GM19035 (cell line): Measurements from ENCODE around the gene DTNB.

Experiments
- ATAC-seq: cut with Tn5 transposase; IDR thresholded peaks from one replicate; pipeline ENCODE4 v1.9.1; 2021; ENCODE audit not compliant: unreplicated experiment

DTNB gene

DNA sequence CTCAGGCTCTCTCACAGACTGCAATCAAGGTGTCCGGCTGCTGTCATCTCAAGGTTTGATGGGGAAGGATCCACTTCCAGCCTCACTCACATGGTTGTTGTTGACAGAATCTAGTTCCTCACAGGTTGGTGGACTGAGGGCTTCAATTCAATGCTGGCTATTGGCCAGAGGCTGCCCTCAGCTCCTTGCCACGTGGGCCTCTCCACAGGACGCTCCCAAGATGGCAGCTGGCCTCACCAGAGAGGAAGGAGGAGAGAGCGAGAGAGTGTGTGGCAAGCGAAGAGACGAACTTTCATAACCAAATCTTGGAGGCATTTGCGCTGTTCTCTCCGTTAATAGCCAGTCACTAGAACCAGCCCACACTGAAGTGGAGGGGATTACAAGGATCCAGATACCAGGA lies 318.1 kb downstream of the DTNB start:
- no peak for ATAC-seq

DNA sequence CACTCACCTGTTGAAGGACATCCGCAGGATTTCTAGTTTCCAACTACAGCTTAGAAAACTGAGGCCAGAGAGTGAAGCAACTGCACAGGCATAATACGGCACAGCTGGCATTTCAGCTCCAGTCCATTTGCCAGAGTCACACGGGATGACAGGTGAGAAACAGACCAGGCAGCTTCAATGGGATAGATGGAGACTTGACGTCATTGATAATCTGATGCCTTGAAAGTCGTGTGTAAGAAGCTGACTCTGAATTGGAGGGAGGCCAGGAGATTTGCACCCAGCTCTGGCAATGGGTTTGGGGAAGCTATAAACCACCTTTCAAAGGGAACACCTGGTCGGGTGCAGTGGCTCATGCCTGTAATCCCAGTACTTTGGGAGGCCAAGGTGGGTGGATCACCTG lies 319.3 kb downstream of the DTNB start:
- no peak for ATAC-seq

DNA sequence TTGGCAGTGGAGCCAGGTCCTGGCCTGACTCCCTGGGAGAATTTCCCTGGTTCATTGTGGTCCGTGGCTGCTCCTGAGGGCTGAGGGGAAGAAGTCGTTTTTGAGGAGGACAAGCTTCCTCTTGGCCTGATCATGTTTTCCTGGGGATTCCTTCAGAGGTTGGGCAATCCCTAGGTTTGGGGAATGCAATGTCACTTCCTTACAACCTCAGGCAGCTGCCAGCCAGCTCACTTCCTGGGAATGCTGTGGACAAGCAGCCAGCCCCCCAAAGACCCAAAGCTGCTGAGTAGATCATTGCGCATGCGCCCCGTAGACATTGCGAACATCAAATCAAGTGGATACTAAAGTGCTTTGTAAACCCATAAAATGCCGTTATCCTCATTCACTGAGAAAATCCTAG lies 324.0 kb downstream of the DTNB start:
- no peak for ATAC-seq

DNA sequence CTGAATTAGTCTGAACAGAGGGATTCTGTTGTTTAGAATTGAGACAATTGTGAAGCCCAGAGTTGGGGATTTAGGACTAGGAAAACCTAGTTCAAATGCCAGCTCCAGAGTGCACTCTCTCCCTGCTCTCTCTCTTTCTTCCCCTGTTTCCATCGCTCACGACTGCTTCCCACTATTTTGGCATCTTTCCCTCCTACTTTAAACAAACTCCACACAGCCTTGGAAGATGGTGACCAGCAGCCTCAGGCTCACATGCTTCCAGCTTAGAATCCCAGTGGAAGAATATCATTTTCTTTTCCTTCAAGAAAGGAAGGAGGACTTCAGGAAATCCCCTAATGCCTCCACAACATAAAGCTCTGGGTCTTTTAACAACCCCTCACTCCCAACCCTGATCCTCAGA lies 325.5 kb downstream of the DTNB start:
- no peak for ATAC-seq

DNA sequence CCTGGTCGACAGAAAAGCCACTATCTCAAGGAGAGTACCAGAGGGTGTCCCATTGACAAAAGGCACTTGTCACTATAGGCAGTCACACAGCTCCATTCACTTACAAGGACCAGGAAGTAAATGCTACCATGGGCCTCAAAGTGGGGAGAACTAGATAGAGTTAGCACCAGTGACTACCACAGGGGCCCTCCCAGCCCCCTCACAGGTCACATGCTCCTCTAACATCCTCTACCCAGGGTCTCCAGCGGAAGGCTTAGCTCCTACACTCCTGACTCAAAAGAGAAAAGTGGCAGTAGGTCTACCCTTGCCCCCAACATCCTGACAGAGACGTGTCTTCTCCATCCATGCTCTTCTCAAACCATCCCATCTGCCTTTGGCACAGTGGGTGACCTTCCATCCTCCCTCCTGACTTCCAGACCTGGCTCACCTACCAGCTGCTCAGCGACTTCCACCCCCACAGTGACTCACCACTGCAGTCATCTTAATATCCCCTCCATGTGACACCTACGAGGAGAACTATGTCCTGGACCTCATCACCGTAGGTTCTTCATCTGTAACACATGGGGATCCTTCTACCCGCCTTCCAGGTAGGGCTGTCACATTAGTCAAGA lies 326.1 kb downstream of the DTNB start:
- ATAC-seq = no peak

DNA sequence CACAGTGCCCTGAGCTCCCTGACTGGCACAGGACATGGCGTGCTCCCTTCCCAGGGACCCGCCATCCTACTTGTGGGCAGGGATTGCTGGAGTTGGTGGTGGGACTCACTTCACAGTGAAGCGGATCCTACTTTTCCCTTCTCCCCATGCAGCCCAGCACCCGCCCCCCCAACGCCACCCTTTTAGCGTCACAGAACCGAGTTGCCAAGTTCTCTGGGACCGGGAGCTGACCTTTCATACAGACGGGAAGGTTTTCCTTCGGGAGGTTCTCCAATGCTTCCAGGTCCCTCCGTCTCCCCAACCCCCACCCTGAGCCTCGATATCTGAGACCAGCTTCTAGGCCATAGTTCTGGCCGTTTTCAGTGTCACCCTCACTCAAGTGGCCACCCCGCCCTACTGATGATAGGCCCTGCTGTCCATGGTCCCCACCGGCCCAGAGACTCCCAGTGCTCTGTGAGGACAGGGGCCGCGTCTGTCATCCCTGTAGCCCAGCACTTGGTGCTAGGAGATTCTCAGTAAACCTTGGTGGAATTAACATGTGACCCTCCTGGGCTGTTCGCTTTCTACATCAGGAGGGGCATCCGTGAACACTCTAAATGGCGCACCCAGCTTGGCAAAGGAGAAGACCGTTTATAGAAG lies 330.1 kb downstream of the DTNB start:
- ATAC-seq = no peak

DNA sequence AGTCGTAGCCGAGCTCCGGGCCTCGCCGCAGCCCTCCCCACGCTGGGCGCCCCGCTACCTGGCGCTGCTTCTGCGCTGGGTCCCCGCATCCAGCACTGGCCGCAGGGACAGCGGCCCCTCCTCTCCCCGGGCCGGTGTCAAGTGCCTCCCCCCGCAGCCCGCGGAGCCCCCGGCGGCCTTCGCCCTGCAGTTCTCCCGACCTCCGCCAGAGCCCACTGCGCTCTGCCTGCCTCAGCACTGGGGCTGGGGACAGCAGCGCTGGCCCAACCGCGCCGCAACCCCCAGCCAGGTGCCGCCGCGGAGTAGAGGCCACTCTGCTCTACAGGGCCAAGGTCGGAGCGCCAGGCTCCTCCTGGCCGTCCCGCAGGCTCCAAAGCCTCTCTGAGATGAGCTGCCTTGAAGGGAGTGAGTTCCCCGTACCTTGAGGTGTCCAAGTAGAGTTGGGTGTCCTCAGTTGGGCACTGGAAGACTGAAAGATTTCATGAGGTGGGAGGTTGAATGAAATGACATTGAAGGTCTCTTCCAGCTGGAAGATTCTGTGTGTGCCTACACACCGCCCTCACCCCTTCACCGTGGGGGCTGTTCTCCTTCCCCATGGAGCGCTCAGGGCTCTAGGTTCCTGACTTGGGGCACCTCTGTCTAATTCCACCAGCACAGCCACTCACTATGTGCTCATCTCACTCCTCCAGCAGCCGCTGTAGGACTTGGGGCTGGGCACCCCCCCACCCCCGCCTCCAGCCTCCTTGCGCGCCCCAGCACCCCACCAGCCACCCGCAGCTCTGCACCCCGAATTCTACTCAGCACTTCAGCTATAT lies 330.8 kb downstream of the DTNB start:
- peak; percentile 68 for ATAC-seq

DNA sequence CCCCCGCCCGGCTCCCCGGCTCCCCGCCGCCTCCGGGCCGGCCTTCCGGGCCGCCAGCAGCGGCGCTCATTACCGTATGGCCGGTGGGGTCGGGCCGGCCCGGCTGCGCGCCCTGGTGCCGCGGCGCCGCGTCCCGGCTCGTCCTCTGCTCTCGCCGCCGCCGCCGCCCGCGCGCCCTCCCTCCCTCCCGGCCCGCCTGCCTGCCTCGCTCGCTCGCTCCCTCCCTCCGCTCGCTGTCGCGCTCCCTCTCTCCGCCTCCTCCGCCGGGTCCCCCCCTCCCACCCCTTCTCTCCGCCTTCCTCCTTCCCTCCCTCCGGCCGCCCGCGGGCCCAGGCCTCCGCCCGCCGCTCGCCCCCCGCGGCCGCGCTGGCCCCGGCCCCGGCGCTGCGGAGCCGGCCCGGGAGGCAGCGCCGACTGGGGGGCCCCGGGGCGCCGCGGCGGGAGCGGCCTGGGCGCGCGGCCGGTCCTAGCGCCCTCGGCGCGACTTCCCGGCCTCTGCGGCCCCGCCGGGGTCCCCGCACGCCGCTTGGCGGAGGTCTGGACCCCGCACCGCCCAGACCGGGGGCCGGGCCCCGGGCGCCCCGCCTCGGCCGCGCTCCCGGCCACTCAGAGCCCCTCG lies 331.5 kb downstream of the DTNB start, which contains the start of gene DNMT3A:
Gene DNMT3A (minus strand): TSS at position 173 of the 619 bp plus-strand sequence. CDS start 27,941 bp downstream, outside the sequence.
- peak; percentile 31 for ATAC-seq

DNA sequence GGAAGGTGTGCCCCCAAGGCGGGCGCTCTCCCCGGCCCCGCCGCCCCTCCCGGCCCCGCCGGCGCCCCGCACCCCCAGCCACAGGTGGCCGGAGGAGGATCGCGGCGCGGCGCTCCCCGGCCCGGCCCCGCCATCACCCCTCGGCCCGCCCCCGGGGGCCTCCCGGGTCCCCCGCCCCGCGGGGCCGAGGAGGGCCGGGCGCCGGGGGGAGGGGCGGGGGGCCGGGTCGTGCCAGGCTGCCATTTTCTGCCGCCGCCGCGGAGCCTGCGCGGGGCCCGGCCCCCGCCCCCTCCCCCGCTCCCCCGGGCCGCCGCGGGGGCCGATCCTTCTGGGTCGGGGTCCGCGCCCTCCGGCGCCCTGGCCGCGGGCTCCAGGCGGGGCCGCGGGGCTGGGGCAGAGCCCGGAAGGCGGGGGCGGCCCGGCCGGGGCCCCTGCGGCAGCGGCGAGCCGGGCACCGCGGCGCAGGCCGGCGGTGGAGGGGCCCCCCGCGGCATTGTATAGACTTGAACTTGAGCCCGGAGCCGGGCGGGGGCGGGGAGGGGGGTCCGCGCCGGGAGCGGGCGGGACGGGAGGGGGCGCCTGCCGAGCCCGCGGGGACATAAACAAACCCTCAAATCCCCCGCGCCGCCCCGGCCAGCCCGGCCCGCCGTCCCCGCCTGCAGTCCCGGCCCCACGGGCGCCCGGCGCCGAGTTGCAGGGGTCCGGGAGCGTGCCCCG lies 332.2 kb downstream of the DTNB start:
- peak; percentile 19 for ATAC-seq

DNA sequence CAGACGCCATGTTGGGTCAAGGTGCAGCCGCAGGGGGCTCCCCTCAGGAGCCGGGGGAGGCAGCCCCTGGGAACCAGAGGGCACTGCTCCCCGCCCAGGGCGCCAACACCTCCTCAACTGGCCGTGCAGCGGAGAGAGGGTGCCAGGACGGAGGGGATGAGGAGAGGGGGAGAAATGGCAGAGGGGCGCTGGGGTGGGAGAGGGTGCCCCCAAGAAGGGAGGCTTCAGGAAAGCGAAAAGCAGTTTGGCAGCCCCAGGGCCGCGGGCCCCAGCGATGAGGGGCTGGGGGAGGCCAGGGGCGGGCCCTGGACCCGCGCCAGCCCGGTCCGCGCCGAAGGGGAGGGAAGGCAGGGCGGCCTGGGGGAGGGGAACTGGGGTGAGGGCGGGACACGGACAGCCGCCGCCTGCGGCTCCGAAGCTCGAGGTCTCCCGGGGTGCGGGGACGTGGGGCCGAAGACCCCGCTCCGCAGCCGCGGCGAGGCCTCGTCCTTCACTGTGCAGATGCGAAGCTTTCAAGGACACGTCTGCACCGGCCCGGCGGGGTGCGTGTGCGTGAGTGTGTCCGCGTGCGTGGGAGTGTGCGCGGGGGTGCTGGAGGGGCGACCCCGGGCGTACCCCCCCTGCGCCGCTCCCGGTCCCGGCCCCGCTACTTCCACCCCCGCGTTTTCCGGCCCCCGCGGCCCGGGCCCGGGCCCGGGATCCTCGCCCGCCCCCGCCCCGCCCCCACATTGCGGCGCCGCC lies 333.0 kb downstream of the DTNB start:
- no peak for ATAC-seq

DNA sequence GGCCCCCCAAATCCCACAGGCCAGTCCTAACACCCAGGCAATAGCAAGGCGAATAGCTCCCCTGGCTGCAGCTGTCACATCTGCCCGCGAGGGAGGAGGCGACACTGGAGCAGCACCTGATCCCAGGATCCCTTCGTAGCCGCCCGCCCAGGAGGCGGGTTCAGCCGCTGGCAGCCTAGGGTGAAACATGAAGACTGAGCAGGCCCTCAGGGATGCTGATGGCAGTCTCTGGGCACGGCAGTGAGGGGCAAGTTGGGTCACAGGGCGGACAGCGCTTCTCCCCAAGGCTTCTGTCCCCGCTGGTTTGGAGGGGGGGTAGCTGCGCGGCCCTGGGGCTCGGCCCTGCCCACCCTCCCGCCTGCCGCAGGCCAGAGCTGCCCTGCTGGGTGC lies 333.6 kb downstream of the DTNB start:
- ATAC-seq = no peak

DNA sequence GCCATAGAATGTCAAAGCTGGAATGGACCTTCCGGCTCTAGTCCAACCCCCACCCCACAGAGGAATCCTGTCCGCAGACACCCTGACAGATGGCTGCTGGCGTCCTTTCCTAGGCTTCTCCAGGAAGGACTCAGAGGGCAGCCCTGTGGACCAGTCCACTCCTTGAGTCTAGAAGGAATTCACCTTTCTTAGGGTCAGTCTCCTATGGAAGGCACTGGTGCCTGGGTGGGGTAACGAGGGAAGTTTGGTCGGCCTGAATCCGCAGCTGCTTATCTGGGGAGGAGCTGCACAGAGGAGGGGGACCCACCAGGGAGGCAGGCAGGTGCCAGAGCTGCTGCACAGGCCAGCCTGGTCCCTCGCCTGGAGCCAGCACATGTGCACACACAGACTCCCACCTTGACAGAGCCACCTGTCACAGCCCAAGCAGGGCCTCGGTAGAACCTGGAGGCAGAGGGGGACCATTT lies 334.1 kb downstream of the DTNB start:
- no peak for ATAC-seq

DNA sequence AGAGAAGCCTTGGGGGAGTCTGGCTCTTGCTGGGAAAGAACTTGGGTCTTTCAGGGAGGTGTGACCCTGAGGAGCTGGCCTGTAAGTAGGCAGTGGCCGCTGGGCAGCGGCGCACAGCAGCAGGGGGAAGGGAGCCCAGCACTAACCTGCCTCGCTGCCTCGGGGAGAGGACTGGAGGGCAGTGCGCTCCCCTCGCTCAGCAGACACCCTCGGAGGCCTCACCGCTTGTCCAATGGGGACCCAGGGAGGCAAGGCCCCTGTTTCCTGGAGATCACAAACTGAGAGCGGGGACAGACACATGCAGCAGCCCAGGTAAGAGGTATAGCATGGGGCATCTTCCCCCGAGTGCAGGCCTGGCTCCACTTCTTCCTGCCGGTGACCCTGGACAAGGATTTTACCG lies 335.0 kb downstream of the DTNB start:
- ATAC-seq = no peak

DNA sequence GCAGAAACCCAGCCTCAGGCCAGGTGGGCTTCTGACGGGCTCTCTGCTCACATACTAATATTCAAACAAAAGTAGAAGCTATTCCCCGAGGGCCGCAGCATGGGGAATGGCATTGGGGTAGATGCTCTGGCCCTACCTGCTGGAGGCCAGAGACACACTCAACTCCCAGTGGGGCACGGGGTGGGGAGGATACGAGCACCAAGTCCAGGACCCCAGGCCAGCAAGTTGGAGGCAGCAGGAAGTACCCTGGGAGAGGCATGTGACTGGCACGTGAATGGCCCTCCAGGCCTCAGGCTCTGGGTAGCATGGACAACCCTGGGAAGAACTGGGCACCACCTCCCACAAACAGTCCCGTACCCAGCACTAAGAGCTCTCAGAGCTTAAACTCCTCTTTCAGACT lies 335.5 kb downstream of the DTNB start:
- ATAC-seq = no peak

DNA sequence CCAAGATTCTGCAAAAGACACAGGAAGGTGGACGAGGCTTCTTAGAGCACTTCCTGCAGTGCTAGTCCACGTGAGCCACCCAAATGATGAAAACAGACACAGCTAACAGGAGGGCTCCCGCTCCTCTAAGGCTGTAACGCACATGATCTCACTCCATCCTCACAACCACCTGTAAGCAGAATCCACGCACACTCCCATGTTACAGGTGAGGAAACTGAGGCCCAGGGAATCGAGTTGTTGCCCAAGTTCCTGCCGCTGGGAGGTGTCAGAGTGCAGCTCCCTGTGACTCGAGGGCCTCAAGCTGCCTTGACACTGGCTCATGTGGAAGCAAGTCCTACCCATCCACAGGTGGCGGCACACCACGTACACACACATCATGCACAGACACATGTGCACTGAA lies 336.1 kb downstream of the DTNB start:
- ATAC-seq = no peak

DNA sequence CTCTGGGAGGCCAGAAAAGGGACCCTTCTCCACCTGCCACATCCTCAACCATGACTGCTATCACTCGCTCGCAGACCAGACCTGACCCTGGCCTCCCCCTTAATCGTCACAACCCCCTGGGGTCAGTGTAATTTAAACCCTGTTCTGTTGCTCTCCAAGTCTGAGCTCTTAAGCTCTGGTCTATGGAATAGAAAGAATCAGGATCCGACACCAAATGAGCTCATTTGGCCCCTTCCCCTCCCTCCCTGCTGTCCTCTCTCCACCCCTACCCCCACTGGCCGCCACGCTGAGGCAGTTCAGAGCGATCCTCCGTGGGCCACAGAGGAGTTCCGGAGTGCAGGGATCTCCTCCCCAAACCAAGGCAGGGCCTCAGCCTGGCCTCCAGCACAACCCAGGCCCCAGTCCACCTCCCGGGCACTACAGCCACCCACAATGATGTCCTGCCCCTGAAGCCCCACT lies 337.0 kb downstream of the DTNB start:
- ATAC-seq = no peak

DNA sequence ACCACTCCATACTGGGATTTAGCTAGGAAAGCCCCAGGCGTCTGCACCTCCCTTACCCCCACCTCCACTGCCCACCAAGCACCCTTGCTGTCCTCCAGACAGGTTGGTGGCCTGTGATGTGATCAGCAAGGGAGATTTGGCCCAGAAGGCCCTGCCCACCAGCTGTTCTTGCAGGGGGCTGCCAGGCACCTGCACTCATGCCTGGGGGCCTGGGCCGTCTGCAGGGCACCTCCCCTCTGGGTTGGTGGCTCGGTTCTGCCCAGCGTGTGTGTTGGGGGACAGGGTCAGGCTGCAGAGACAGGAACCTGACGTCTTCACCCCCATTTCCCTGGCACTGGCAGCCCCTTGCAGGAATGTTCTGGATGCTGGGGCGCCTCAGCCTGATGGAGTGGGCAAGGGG lies 337.4 kb downstream of the DTNB start:
- ATAC-seq = no peak

DNA sequence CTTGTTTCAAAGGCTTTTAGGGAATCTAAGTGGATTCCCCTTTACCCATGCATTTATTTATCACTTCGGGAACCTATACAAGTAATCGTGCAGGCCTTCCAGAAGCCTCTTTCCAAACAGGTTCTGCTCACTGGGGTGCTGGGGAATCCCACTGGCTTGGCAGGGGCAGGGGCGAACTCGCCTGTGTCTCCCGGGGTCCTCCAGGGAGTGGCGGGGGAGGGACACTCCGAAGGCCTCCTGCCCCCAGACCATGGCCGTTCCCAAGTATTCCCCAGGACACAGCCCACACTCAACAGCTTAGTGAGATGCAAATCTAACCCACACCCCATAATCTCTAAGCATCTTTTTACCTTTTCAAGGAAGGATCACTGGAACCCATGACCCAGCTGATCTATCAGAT lies 338.2 kb downstream of the DTNB start:
- no peak for ATAC-seq

DNA sequence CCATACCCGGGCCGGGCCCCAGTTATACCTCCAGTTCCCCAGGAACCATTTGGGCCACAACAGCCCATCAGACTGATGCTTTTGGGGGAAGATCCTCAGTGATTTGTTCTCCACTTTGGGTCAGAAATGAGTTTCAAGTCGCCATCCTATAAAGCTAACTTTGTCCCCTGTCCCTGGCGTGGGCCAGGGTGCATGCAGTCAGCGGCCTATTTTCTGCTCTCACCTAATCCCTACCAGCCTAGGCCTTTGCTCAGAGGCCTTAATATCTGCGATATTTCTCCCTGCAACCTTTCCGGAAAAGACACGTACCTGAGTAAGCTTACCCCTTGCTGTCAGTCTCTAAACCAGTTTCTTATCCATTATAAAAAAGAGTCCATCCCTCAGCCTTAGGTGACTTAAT lies 338.9 kb downstream of the DTNB start:
- no peak for ATAC-seq

DNA sequence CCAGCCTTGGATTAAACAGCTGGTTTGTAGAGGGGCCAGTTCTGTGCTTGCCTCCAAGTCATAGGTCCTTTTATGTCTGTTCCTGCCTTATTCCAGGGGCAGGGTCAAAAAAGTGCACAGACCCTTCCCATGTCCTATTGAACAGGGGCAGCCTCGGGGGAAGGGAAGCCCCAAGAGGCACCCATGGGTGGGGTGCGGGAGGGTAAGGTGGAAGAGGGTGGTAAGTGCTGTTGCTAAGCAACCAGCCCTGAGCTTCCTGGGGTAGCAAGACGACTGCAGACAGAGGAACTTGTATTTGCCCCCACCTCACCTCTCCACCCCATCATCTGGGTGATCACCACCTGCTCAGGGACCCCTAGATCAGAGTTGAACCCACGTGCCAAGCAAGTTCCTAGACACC lies 339.4 kb downstream of the DTNB start:
- no peak for ATAC-seq
